Skeletal muscle satellite cell (primary cell): Measurements from ENCODE around the gene UBR7.
A peak's percentile ranks its signal among the peaks of the same experiment; 100 is the strongest.
"Not testable (repeated sequence)": the region's sequence is repeated elsewhere in the genome, so short reads cannot be mapped to it uniquely, and the experiment has no call there.

ENCODE experiments used
- H3K27me3 ChIP-seq: 2 replicates; pipeline ENCODE4 v1.7.0; 2013; ENCODE audit warnings: low read length; ENCODE audit not compliant: control insufficient read depth, insufficient read depth
- H3K36me3 ChIP-seq: 2 replicates; pipeline ENCODE4 v1.7.0; 2013; ENCODE audit warnings: mild to moderate bottlenecking, control low read depth, low read length; ENCODE audit not compliant: insufficient read depth
- H3K4me1 ChIP-seq: 2 replicates; pipeline ENCODE4 v1.7.0; 2013; ENCODE audit warnings: low read length; ENCODE audit not compliant: control insufficient read depth, insufficient read depth
- H3K4me2 ChIP-seq: 2 replicates; pipeline ENCODE4 v1.7.0; 2013; ENCODE audit warnings: mild to moderate bottlenecking, low read length
- H3K4me3 ChIP-seq: 2 replicates; pipeline ENCODE4 v1.7.0; 2013; ENCODE audit warnings: low read length
- H3K9ac ChIP-seq: 2 replicates; pipeline ENCODE4 v1.7.0; 2013; ENCODE audit warnings: mild to moderate bottlenecking, low read depth, low read length, moderate library complexity
- H3K9me3 ChIP-seq: replicated peaks from 2 replicates; pipeline ENCODE4 v1.7.0; 2013; ENCODE audit warnings: mild to moderate bottlenecking, control low read depth, low read length

UBR7 gene

GRCh38 chr14:93232159-93232558 is 25.1 kb downstream of the UBR7 start:
- Histone ChIP-seq H3K4me1 (peaks cover 24% of the 10 kb centered on the region), H3K4me2 (peak overlapping the region; percentile 91), H3K27me3 (no peaks in the 10 kb centered on the region), H3K4me3 (peak overlapping the region; percentile 74), H3K36me3 (peaks cover 12% of the 10 kb centered on the region), H3K9ac (peak overlapping the region; percentile 67), H3K9me3 (no peaks in the 10 kb centered on the region)

- not testable (repeated sequence) for H3K4me3 ChIP-seq, H3K27me3 ChIP-seq, H3K36me3 ChIP-seq, H3K9me3 ChIP-seq, H3K9ac ChIP-seq, H3K4me2 ChIP-seq
- H3K4me1 ChIP-seq: peaks cover 24% of the 10 kb centered on the region
Measured at GRCh38 chr14:93233078-93233477, 26.0 kb downstream of the UBR7 start.

GRCh38 chr14:93234798-93235197 is 27.7 kb downstream of the UBR7 start:
- no peak overlapping the region for H3K4me3 ChIP-seq
- peaks cover 4% of the 10 kb centered on the region for H3K36me3 ChIP-seq
- H3K4me1 ChIP-seq: peaks cover 24% of the 10 kb centered on the region
- H3K4me2 ChIP-seq: peak overlapping the region; percentile 31
- H3K27me3 ChIP-seq: no peaks in the 10 kb centered on the region
- peak overlapping the region; percentile 33 for H3K9ac ChIP-seq
- H3K9me3 ChIP-seq: no peaks in the 10 kb centered on the region

GRCh38 chr14:93239869-93240677 is 33.0 kb downstream of the UBR7 start:
- H3K9ac ChIP-seq: peak overlapping the region; percentile 31
- no peaks in the 10 kb centered on the region for H3K9me3 ChIP-seq
- H3K4me1 ChIP-seq: peaks cover 17% of the 10 kb centered on the region
- peaks cover 36% of the 10 kb centered on the region for H3K36me3 ChIP-seq
- no peak overlapping the region for H3K4me3 ChIP-seq
- H3K4me2 ChIP-seq: peak overlapping the region; percentile 64
- no peaks in the 10 kb centered on the region for H3K27me3 ChIP-seq

GRCh38 chr14:93240678-93241000 is 33.6 kb downstream of the UBR7 start:
- no peaks in the 10 kb centered on the region for H3K27me3 ChIP-seq
- peaks cover 42% of the 10 kb centered on the region for H3K36me3 ChIP-seq
- H3K4me3 ChIP-seq: no peak overlapping the region
- H3K4me2 ChIP-seq: peak overlapping the region; percentile 64
- no peaks in the 10 kb centered on the region for H3K9me3 ChIP-seq
- peak overlapping the region; percentile 31 for H3K9ac ChIP-seq
- peaks cover 14% of the 10 kb centered on the region for H3K4me1 ChIP-seq

GRCh38 chr14:93245764-93246420 is 38.8 kb downstream of the UBR7 start:
- Histone ChIP-seq H3K4me2 (no peak overlapping the region), H3K4me1 (peaks cover 21% of the 10 kb centered on the region), H3K4me3 (no peak overlapping the region), H3K27me3 (no peaks in the 10 kb centered on the region), H3K9ac (no peak overlapping the region), H3K36me3 (peaks cover 58% of the 10 kb centered on the region), H3K9me3 (no peaks in the 10 kb centered on the region)

GRCh38 chr14:93246534-93246933 is 39.5 kb downstream of the UBR7 start:
- peaks cover 64% of the 10 kb centered on the region for H3K36me3 ChIP-seq
- H3K4me1 ChIP-seq: peaks cover 17% of the 10 kb centered on the region
- no peak overlapping the region for H3K4me2 ChIP-seq
- no peaks in the 10 kb centered on the region for H3K27me3 ChIP-seq
- no peak overlapping the region for H3K4me3 ChIP-seq
- H3K9me3 ChIP-seq: no peaks in the 10 kb centered on the region
- H3K9ac ChIP-seq: no peak overlapping the region

GRCh38 chr14:93249128-93249831 is 42.2 kb downstream of the UBR7 start:
- Histone ChIP-seq H3K9me3 (no peaks in the 10 kb centered on the region), H3K27me3 (no peaks in the 10 kb centered on the region), H3K9ac (no peak overlapping the region), H3K4me2 (no peak overlapping the region), H3K4me1 (peaks cover 17% of the 10 kb centered on the region), H3K4me3 (no peak overlapping the region), H3K36me3 (peaks cover 47% of the 10 kb centered on the region)

GRCh38 chr14:93262446-93262845 is 55.4 kb downstream of the UBR7 start:
- Histone ChIP-seq H3K4me2 (no peak overlapping the region), H3K36me3 (no peaks in the 10 kb centered on the region), H3K9ac (no peak overlapping the region), H3K27me3 (no peaks in the 10 kb centered on the region), H3K4me1 (peaks cover 28% of the 10 kb centered on the region), H3K9me3 (no peaks in the 10 kb centered on the region), H3K4me3 (no peak overlapping the region)

GRCh38 chr14:93263416-93263815 is 56.4 kb downstream of the UBR7 start:
- H3K4me2 ChIP-seq: no peak overlapping the region
- H3K4me3 ChIP-seq: no peak overlapping the region
- no peaks in the 10 kb centered on the region for H3K9me3 ChIP-seq
- no peaks in the 10 kb centered on the region for H3K36me3 ChIP-seq
- no peak overlapping the region for H3K9ac ChIP-seq
- peaks cover 22% of the 10 kb centered on the region for H3K4me1 ChIP-seq
- H3K27me3 ChIP-seq: no peaks in the 10 kb centered on the region

- Histone ChIP-seq H3K27me3 (no peaks in the 10 kb centered on the region), H3K4me3 (no peak overlapping the region), H3K4me1 (peaks cover 21% of the 10 kb centered on the region), H3K4me2 (no peak overlapping the region), H3K36me3 (no peaks in the 10 kb centered on the region), H3K9ac (no peak overlapping the region), H3K9me3 (no peaks in the 10 kb centered on the region)
Measured at GRCh38 chr14:93266127-93266526, 59.1 kb downstream of the UBR7 start.
